GM12878 (cell line): ENCODE results near the gene ALCAM. TPM values are rescaled to one million over a fixed set of nuclear protein-coding genes. Genes with fewer than 3 reads are reported as not detected.
A peak's percentile ranks its signal among the peaks of the same experiment; 100 is the strongest.

Experiments used
- ATAC-seq: fragments of 200-7000 bp; cut with Tn5 transposase; 3 replicates; pipeline ENCODE4 v1.9.1; 2020; ENCODE audit warnings: mild to moderate bottlenecking, moderate library complexity
- BruUV-seq: library from RNA; stranded (reverse); fragments of 400-500 nt; replicated peaks from 2 replicates; lab custom pipeline; 2021; lab: Mats Ljungman, UMichigan
- CTCF ChIA-PET: fragments of 300-600 bp; sonication (Branson Sonifier 250); formaldehyde crosslinking; extraction: SDS; loops from one replicate; lab custom pipeline; 2021; ENCODE audit warnings: inconsistent platforms; lab: Yijun Ruan, JAX
- POLR2A ChIA-PET: fragments of 350-600 bp; formaldehyde crosslinking; extraction: SDS; loops from one replicate; lab custom pipeline; 2021; ENCODE audit warnings: inconsistent platforms; lab: Charles Lee
- RAD21 ChIA-PET: fragments of 300-600 bp; sonication (Branson Sonifier 250); formaldehyde crosslinking; loops from one replicate; lab custom pipeline; 2023; ENCODE audit warnings: antibody characterized with exemption; ENCODE audit not compliant: unreplicated experiment; lab: Charles Lee
- SMC1A ChIA-PET: fragments of 300-600 bp; sonication (Branson Sonifier 250); formaldehyde crosslinking; loops from one replicate; lab custom pipeline; 2023; ENCODE audit not compliant: unreplicated experiment, uncharacterized antibody; lab: Charles Lee
- DNase-seq: peaks from one replicate; pipeline ENCODE4 v3.0.0-alpha.2; 2011; ENCODE audit warnings: low read depth, low spot score
- FAIRE-seq: peaks from 3 replicates; lab custom pipeline; 2011; peaks lifted over from hg19 to GRCh38; lab: Jason Lieb, UNC
- H2AFZ ChIP-seq: 2 replicates; pipeline ENCODE4 v1.6.0; 2011; ENCODE audit warnings: low read depth, low read length, control low read depth; ENCODE audit not compliant: control insufficient read depth
- H3K27ac ChIP-seq: 2 replicates; pipeline ENCODE4 v1.5.1; 2011; ENCODE audit warnings: control low read depth; ENCODE audit not compliant: control insufficient read depth, insufficient read depth
- H3K27me3 ChIP-seq, 2 experiments: replicated peaks in 1 of 2; 2 replicates each; pipeline versions ENCODE4 v1.6.0 to v1.6.1; 2011; ENCODE audit warnings: low read length in 1 of 2; ENCODE audit not compliant: control insufficient read depth in 2 of 2, insufficient read depth in 2 of 2
- H3K36me3 ChIP-seq, 2 experiments: 2 replicates each; pipeline ENCODE4 v1.5.1; 2011; ENCODE audit warnings: low read length in 1 of 2; ENCODE audit not compliant: control insufficient read depth in 2 of 2, insufficient read depth in 2 of 2
- H3K4me1 ChIP-seq: 2 replicates; pipeline ENCODE4 v1.6.1; 2011; ENCODE audit warnings: mild to moderate bottlenecking, low read length, moderate library complexity, mixed read lengths; ENCODE audit not compliant: control insufficient read depth, insufficient read depth
- H3K4me2 ChIP-seq: 2 replicates; pipeline ENCODE4 v1.6.0; 2011; ENCODE audit warnings: control low read depth; ENCODE audit not compliant: control insufficient read depth, insufficient read depth
- H3K4me3 ChIP-seq: fragments of 200-600 bp; sonication (generic); 2 replicates; pipeline ENCODE4 v1.5.1; 2016
- H3K79me2 ChIP-seq: 2 replicates; pipeline ENCODE4 v1.6.0; 2011; ENCODE audit warnings: low read length; ENCODE audit not compliant: control insufficient read depth, insufficient read depth
- H3K9ac ChIP-seq: 2 replicates; pipeline ENCODE4 v1.8.0; 2011; ENCODE audit warnings: low read length, control low read depth, mixed read lengths; ENCODE audit not compliant: control insufficient read depth, insufficient read depth
- H3K9me3 ChIP-seq: replicated peaks from 3 replicates; pipeline ENCODE4 v1.5.1; 2011; ENCODE audit warnings: mild to moderate bottlenecking, low read length; ENCODE audit not compliant: control insufficient read depth, insufficient read depth
- H4K20me1 ChIP-seq: 2 replicates; pipeline ENCODE4 v1.6.0; 2011; ENCODE audit not compliant: control insufficient read depth, insufficient read depth
- CHD2 ChIP-seq: IDR thresholded peaks from 2 replicates; pipeline ENCODE4 v1.6.1; 2011; ENCODE audit warnings: low read depth, low read length, improper control_type of control experiment, borderline replicate concordance
- EZH2 ChIP-seq: IDR thresholded peaks from 2 replicates; pipeline ENCODE4 v1.6.1; 2012; ENCODE audit warnings: low read depth, mild to moderate bottlenecking, control low read depth, inconsistent platforms, low read length, borderline replicate concordance; ENCODE audit not compliant: control insufficient read depth
- MEF2B ChIP-seq: fragments of 450-650 bp; IDR thresholded peaks from 2 replicates; pipeline ENCODE4 v1.6.1; 2018; ENCODE audit warnings: mild to moderate bottlenecking, moderate library complexity; ENCODE audit not compliant: partially characterized antibody, poor library complexity, severe bottlenecking
- NFIC ChIP-seq: IDR thresholded peaks from 2 replicates; pipeline ENCODE4 v1.6.1; 2012; ENCODE audit warnings: low read depth, mild to moderate bottlenecking, inconsistent platforms, low read length, moderate library complexity
- RUNX3 ChIP-seq: IDR thresholded peaks from 2 replicates; pipeline ENCODE4 v1.6.1; 2012; ENCODE audit warnings: low read length, inconsistent platforms
- SPI1 ChIP-seq: IDR thresholded peaks from 2 replicates; pipeline ENCODE4 v1.6.1; 2011; ENCODE audit warnings: low read depth, mild to moderate bottlenecking, low read length, moderate library complexity, borderline replicate concordance; ENCODE audit not compliant: insufficient read depth
- SUZ12 ChIP-seq: fragments of 200-600 bp; sonication (generic); IDR thresholded peaks from one replicate; pipeline ENCODE4 v1.6.1; 2018; ENCODE audit warnings: antibody characterized with exemption, mild to moderate bottlenecking; ENCODE audit not compliant: unreplicated experiment
- YBX1 ChIP-seq: fragments of 450-650 bp; IDR thresholded peaks from 2 replicates; pipeline ENCODE4 v1.6.1; 2016; ENCODE audit warnings: antibody characterized with exemption
- ZNF24 ChIP-seq: fragments of 450-650 bp; IDR thresholded peaks from 2 replicates; pipeline ENCODE4 v1.6.1; 2017; ENCODE audit warnings: antibody characterized with exemption, mild to moderate bottlenecking
- WGBS: methylation state at CpG from one replicate; pipeline ENCODE4 v1.1.6; 2016; ENCODE audit warnings: low lambda C conversion rate; ENCODE audit not compliant: insufficient replicate concordance, insufficient coverage; ENCODE audit errors: missing lambda C conversion rate; 5-methylcytosine and 5-hydroxymethylcytosine counted together
- in situ Hi-C: fragments of 300-500 bp; cut with MboI; formaldehyde crosslinking; loops from 9 replicates; pipeline ENCODE4 v1.14.3; 2018; ENCODE audit warnings: mixed read lengths
- intact Hi-C: fragments of 100-400 bp; cut with micrococcal nuclease; formaldehyde crosslinking; loops from one replicate; pipeline ENCODE4 v1.14.2; 2022; ENCODE audit not compliant: unreplicated experiment
- polyA plus RNA-seq, 11 experiments: library from polyadenylated mRNA; depleted of rRNA in 4 of 11; unstranded in 6 of 11; stranded (reverse) in 5 of 11; fragments of >200 nt; fragmentation: Nextera tagmentation in 4 of 11; fragmentation: Illumina TruSeq in 1 of 11; extraction: Ambion mirVana in 4 of 11; extraction: Trizol in 1 of 11; gene quantifications; 1 replicate in 1 of 11; 2 replicates in 10 of 11; pipeline versions ENCODE4 v1.2.1 to v1.2.3, GENCODE V29; 2011 to 2016; ENCODE audit warnings: inconsistent platforms in 2 of 11, missing spikeins in 2 of 11, low read depth in 1 of 11
- total RNA-seq, 4 experiments: library from RNA; depleted of rRNA in 3 of 4; stranded (reverse); fragments of >200 nt in 3 of 4; fragmentation: Illumina TruSeq in 1 of 4; extraction: Trizol in 1 of 4; gene quantifications; 2 replicates each; pipeline versions ENCODE4 v1.2.1 to v1.2.3, GENCODE V29; 2013 to 2021

ALCAM gene
- total and polyA plus RNA-seq, 10 of the 15 experiments (the other 5 are each of a cell fraction or from before 2014, with no cell fraction given): 12.2 to 54.2 (median 32.6) TPM

- Histone ChIP-seq H3K27ac (no peak overlapping the region), H3K36me3 (no peaks in the 10 kb centered on the region), H3K9ac (no peak overlapping the region), H3K79me2 (no peaks in the 10 kb centered on the region)
- POLR2A ChIA-PET: no interaction called here
- in situ Hi-C loops: no loop called here
- no TSS peak for BruUV-seq
- WGBS: 23% methylated on average over 3 of the region's 3 CpGs
- ATAC-seq: peak; percentile 76
- TF ChIP-seq RUNX3 (0 out of 2 replicates have a peak, but pooled peaks have one; percentile 6), SUZ12 (no peak), YBX1 (no peak), ZNF24 (peak; percentile 15; the same call in 1 of the 2 replicates), NFIC (0 out of 2 replicates have a peak, but pooled peaks have one; percentile 17), SPI1 (0 out of 2 replicates have a peak, but pooled peaks have one; percentile 16)
- TF ChIP-seq, all 136 proteins: peak for 4
- ChIA-PET CTCF (interaction anchor here (1.9 kb wide), 1 partner anchor 20 kb away, joined by 6 read pairs; the partner anchor contains the start of gene ALCAM), RAD21 (interaction anchor here (1.1 kb wide), 1 partner anchor 11 kb away, joined by 3 read pairs; no protein-coding TSS in a partner anchor), SMC1A (no interaction called here)
- H3K4me3 ChIP-seq: no peak overlapping the region
- DNase-seq (no peak), FAIRE-seq (no peak)
- no peaks in the 10 kb centered on the region for H3K27me3 ChIP-seq
- H3K4me1 ChIP-seq: no peaks in the 10 kb centered on the region
- no peak overlapping the region for H3K4me2 ChIP-seq
- intact Hi-C loops: no loop called here
- no peak overlapping the region for H2AFZ ChIP-seq
- no peaks in the 10 kb centered on the region for H4K20me1 ChIP-seq
- no peaks in the 10 kb centered on the region; the same call in 2 of the 3 replicates for H3K9me3 ChIP-seq
Observed at GRCh38 chr3:105347625-105348302, 18.9 kb upstream of the ALCAM start.

GRCh38 chr3:105348307-105348706, 18.4 kb upstream of the ALCAM start:
- Histone ChIP-seq H3K9ac (no peak overlapping the region), H4K20me1 (no peaks in the 10 kb centered on the region), H2AFZ (no peak overlapping the region), H3K79me2 (no peaks in the 10 kb centered on the region), H3K36me3 (no peaks in the 10 kb centered on the region)
- SMC1A ChIA-PET: no interaction called here
- ATAC-seq (no peak), FAIRE-seq (no peak), DNase-seq (no peak)
- intact Hi-C loops: no loop called here
- no TSS peak for BruUV-seq
- POLR2A ChIA-PET: no interaction called here
- TF ChIP-seq MEF2B (no peak), EZH2 (no peak), CHD2 (no peak)
- TF ChIP-seq, all 136 proteins: peak for 0
- WGBS: 91% methylated on average over 1 of the region's 1 CpG
- RAD21 ChIA-PET: no interaction called here
- Histone ChIP-seq H3K9me3 (no peaks in the 10 kb centered on the region; the same call in 2 of the 3 replicates), H3K4me2 (no peak overlapping the region), H3K4me1 (no peaks in the 10 kb centered on the region), H3K27ac (no peak overlapping the region), H3K4me3 (no peak overlapping the region), H3K27me3 (no peaks in the 10 kb centered on the region)
- in situ Hi-C loops: no loop called here
- CTCF ChIA-PET: no interaction called here
